Mammary microvascular endothelial cell (primary cell): ENCODE measurements around the gene ZBTB44. TPM values are rescaled to one million over a fixed set of nuclear protein-coding genes. Genes with fewer than 3 reads are reported as not detected.

Experiments
- total RNA-seq: library from RNA; depleted of rRNA; stranded (reverse); fragments of >200 nt; gene quantifications from 2 replicates; pipeline ENCODE4 v1.2.3, GENCODE V29; 2015

The ZBTB44 gene, protein sequence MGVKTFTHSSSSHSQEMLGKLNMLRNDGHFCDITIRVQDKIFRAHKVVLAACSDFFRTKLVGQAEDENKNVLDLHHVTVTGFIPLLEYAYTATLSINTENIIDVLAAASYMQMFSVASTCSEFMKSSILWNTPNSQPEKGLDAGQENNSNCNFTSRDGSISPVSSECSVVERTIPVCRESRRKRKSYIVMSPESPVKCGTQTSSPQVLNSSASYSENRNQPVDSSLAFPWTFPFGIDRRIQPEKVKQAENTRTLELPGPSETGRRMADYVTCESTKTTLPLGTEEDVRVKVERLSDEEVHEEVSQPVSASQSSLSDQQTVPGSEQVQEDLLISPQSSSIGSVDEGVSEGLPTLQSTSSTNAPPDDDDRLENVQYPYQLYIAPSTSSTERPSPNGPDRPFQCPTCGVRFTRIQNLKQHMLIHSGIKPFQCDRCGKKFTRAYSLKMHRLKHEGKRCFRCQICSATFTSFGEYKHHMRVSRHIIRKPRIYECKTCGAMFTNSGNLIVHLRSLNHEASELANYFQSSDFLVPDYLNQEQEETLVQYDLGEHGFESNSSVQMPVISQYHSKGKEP
- total RNA-seq, result 8.3 and 11.7 TPM in 2 replicates

DNA sequence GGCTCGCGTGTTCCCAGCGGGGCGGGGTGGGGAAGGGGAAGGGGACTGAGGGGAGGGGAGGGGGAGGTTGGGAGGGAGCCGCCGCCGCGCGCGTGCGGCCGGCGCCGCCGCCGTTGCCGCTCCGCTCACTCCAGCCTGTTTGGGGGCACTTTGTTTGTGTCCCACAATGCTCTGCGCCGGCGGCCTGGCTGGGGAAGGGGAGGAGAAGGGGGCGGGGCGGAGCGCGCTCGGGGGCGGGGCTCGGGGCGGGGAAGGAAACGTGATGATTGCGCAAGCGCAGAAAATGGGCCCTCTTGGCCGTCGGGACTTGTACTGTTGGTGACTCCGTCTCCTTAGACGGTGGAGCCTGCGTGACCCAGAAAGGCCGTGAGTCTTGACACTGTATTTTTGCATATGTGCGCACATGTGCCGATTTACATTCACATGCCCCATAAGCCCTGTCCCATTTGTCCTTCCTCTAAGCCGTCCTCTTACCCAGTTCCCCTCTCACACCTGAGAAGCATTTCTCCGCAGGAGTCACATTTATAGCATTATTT lies at the start of gene ZBTB44:
TSS of gene ZBTB44 (minus strand) at position 168 of the 536 bp plus-strand sequence. CDS start 53,044 bp downstream, outside the sequence.

Other genes starting within 250 kb of the ZBTB44 start
- gene APLP2, start 245.0 kb downstream of the ZBTB44 start, total RNA-seq, result 1,000 and 1,005 TPM in 2 replicates
- under 0.01 and 0.05 TPM in 2 replicates for gene ST14, start 155.1 kb downstream of the ZBTB44 start, total RNA-seq
- gene ADAMTS8, start 113.7 kb upstream of the ZBTB44 start, total RNA-seq, result not detected in 2 replicates
- gene ADAMTS15, start 133.7 kb upstream of the ZBTB44 start, total RNA-seq, result 0.05 TPM in 1 of 2 replicates, not detected in the other